ENCODE results near the gene RAB3A.
"Not testable (repeated sequence)": the region's sequence is repeated elsewhere in the genome, so short reads cannot be mapped to it uniquely, and the experiment has no call there.

The RAB3A gene

GRCh38 chr19:18167975-18168645 lies 35.7 kb downstream of the RAB3A start:
- peak in 3 of 4 experiments; percentile 27 to 32 (median 28) for DNase-seq

- no peak for DNase-seq
Measured at GRCh38 chr19:18167011-18167410, 36.8 kb downstream of the RAB3A start.

- DNase-seq, result no peak
Measured at GRCh38 chr19:18165794-18166544, 37.9 kb downstream of the RAB3A start.

- DNase-seq, result no peak
Measured at GRCh38 chr19:18164072-18164471, 39.8 kb downstream of the RAB3A start.

- DNase-seq, result no peak
Measured at GRCh38 chr19:18161636-18162002, 42.2 kb downstream of the RAB3A start.

- peak; percentile 58 to 74 (median 70) for DNase-seq
Measured at GRCh38 chr19:18160971-18161635, 42.7 kb downstream of the RAB3A start.

GRCh38 chr19:18160493-18160970 lies 43.3 kb downstream of the RAB3A start:
- no peak for DNase-seq

GRCh38 chr19:18159810-18160209 lies 44.0 kb downstream of the RAB3A start:
- no peak for DNase-seq

- DNase-seq, result not testable (repeated sequence)
Measured at GRCh38 chr19:18159059-18159616, 44.7 kb downstream of the RAB3A start.

GRCh38 chr19:18158467-18158866 lies 45.4 kb downstream of the RAB3A start:
- DNase-seq, result no peak

GRCh38 chr19:18157465-18158063 lies 46.3 kb downstream of the RAB3A start:
- no peak for DNase-seq

GRCh38 chr19:18156841-18157464 lies 46.9 kb downstream of the RAB3A start:
- no peak for DNase-seq

- no peak for DNase-seq
Measured at GRCh38 chr19:18156268-18156667, 47.6 kb downstream of the RAB3A start.

GRCh38 chr19:18155095-18156087 lies 48.5 kb downstream of the RAB3A start:
- DNase-seq, result no peak

GRCh38 chr19:18153556-18154134 lies 50.2 kb downstream of the RAB3A start:
- DNase-seq, result no peak

- DNase-seq, result peak; percentile 97 to 99 (median 98)
Measured at GRCh38 chr19:18152817-18153555, 50.9 kb downstream of the RAB3A start, which contains the start of gene PIK3R2. Gene PIK3R2 (plus strand): TSS chr19:18153163. CDS start chr19:18155880, 2,717 bp downstream.

GRCh38 chr19:18152442-18152816 lies 51.4 kb downstream of the RAB3A start:
- peak; percentile 92 to 97 (median 92) for DNase-seq

- no peak for DNase-seq
Measured at GRCh38 chr19:18150776-18151624, 52.8 kb downstream of the RAB3A start.

- no peak for DNase-seq
Measured at GRCh38 chr19:18149596-18149975, 54.3 kb downstream of the RAB3A start.
